ENCODE results near the gene HSPA1L. TPM values are rescaled to one million over a fixed set of nuclear protein-coding genes. Genes with fewer than 3 reads are reported as not detected.
A peak's percentile ranks its signal among the peaks of the same experiment; 100 is the strongest.

The HSPA1L gene
- total RNA-seq, 1 donor from 2014 or later, result 0.49 TPM

DNA sequence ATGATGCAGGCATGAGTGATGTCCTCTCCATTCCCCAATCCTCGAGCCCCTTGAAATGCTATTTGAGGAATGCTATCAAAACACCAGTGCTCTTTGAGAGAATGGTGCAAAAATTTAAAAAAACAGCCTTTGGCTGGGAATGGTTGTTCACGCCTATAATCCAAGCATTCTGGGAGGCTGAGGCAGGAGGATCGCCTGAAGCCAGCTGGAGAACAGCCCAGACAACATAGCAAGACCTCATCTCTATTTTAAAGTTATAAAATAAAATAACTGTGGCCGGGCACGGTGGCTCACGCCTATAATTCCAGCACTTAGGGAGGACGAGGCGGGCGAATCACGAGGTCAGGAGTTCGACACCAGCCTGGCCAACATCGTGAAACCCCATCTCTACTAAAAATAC is 15.3 kb downstream of the HSPA1L start:
- Mint-ChIP-seq H3K27me3 (ENCODE audit: insufficient read depth, low read depth) (no peaks in the 10 kb centered on the region), H3K4me3 (no peak overlapping the region), H3K36me3 (peaks cover 11% of the 10 kb centered on the region), H3K9me3 (no peaks in the 10 kb centered on the region), H3K27ac (no peak overlapping the region), H3K4me1 (peaks cover 4% of the 10 kb centered on the region)
- H3K79me2 ChIP-seq (ENCODE audit: low read depth), result peaks cover 60% of the 10 kb centered on the region
- TF ChIP-seq EZH2phosphoT487 (IDR thresholded peaks at IDR 0.05) (no peak), EZH2 (IDR thresholded peaks at IDR 0.05) (no peak), CTCF (IDR thresholded peaks at IDR 0.05) (no peak)
- H3K36me3 ChIP-seq, result no peaks in the 10 kb centered on the region
- H3K4me3 ChIP-seq, result no peak overlapping the region
- DNase-seq (ENCODE audit: low spot score), result no peak
- peaks cover 36% of the 10 kb centered on the region for H3F3A ChIP-seq (ENCODE audit: low read depth)
- no peak overlapping the region for H3K9ac ChIP-seq
- H2AFZ ChIP-seq (replicated peaks), result no peak overlapping the region
- no peak overlapping the region for H3K4me2 ChIP-seq
- no peaks in the 10 kb centered on the region for H3K9me3 ChIP-seq (ENCODE audit: low read depth)
- no peak overlapping the region for H3K27ac ChIP-seq
- H3K27me3 ChIP-seq, result no peaks in the 10 kb centered on the region
- H3K4me1 ChIP-seq, result no peaks in the 10 kb centered on the region
- no peaks in the 10 kb centered on the region for H4K20me1 ChIP-seq (ENCODE audit: low read depth)

DNA sequence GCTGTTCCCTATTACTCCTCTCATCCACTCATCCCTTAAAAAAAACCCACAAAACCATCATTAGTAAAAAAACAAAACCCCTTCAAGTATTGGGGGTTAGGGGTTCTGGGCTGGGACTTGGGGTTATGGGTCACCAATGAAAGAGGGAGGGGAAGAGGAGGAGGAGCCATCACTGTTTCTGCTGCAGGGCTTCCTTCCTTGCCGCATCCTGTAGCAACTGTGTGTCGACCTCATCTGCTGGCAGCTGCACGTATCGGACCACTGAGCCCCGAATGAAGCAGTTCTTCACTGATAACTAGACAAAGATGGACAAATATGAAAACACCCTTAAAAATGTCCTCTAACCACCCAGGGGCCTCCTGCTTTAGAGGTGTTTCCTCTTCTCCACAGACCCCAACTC is 17.5 kb downstream of the HSPA1L start:
- no peaks in the 10 kb centered on the region for H3K9me3 ChIP-seq (ENCODE audit: low read depth)
- no peak overlapping the region for H3K27ac ChIP-seq
- DNase-seq (ENCODE audit: low spot score), result no peak
- H3K4me1 ChIP-seq, result peaks cover 7% of the 10 kb centered on the region
- H3F3A ChIP-seq (ENCODE audit: low read depth), result peaks cover 36% of the 10 kb centered on the region
- H3K9ac ChIP-seq, result no peak overlapping the region
- peaks cover 14% of the 10 kb centered on the region for H3K4me1 Mint-ChIP-seq
- H3K9me3 Mint-ChIP-seq, result no peaks in the 10 kb centered on the region
- no peak overlapping the region for H3K4me2 ChIP-seq
- H3K36me3 ChIP-seq, result no peaks in the 10 kb centered on the region
- no peak for TF ChIP-seq EZH2phosphoT487 (IDR thresholded peaks at IDR 0.05)
- TF ChIP-seq EZH2 (IDR thresholded peaks at IDR 0.05), result no peak
- TF ChIP-seq CTCF (IDR thresholded peaks at IDR 0.05), result no peak
- H3K79me2 ChIP-seq (ENCODE audit: low read depth), result peaks cover 53% of the 10 kb centered on the region
- H3K4me3 Mint-ChIP-seq, result peak overlapping the region; percentile 31
- H2AFZ ChIP-seq (replicated peaks), result no peak overlapping the region
- H3K27ac Mint-ChIP-seq, result no peak overlapping the region
- H3K27me3 Mint-ChIP-seq (ENCODE audit: insufficient read depth, low read depth), result no peaks in the 10 kb centered on the region
- H3K36me3 Mint-ChIP-seq, result peaks cover 9% of the 10 kb centered on the region
- no peaks in the 10 kb centered on the region for H4K20me1 ChIP-seq (ENCODE audit: low read depth)
- no peaks in the 10 kb centered on the region for H3K27me3 ChIP-seq
- no peak overlapping the region for H3K4me3 ChIP-seq

DNA sequence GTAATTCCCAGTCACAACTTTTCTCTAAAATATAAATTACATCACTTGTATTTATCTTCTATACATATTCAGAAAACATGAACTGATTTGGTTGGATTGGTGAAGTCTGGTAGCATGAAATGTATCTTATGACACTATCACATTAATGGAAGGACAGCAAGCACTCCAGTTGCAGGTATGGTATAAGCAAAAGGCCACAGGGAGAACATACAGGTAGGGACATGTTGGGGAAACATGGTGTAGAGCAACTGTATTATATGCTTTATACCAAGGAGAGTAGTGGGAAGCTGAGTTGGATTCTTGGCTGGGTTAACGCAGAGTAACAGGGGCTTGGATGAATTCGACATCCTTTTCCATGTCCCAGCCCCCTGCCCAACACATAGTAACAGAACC is 18.1 kb downstream of the HSPA1L start:
- peaks cover 7% of the 10 kb centered on the region for H3K4me1 ChIP-seq
- Mint-ChIP-seq H3K27me3 (ENCODE audit: insufficient read depth, low read depth) (no peaks in the 10 kb centered on the region), H3K27ac (no peak overlapping the region), H3K4me1 (peaks cover 14% of the 10 kb centered on the region), H3K4me3 (peak overlapping the region; percentile 81), H3K36me3 (peaks cover 9% of the 10 kb centered on the region), H3K9me3 (no peaks in the 10 kb centered on the region)
- H3K36me3 ChIP-seq, result no peaks in the 10 kb centered on the region
- no peak overlapping the region for H3K9ac ChIP-seq
- peaks cover 36% of the 10 kb centered on the region for H3F3A ChIP-seq (ENCODE audit: low read depth)
- no peak for DNase-seq (ENCODE audit: low spot score)
- H3K4me3 ChIP-seq, result no peak overlapping the region
- H3K4me2 ChIP-seq, result no peak overlapping the region
- H3K79me2 ChIP-seq (ENCODE audit: low read depth), result peaks cover 47% of the 10 kb centered on the region
- no peaks in the 10 kb centered on the region for H4K20me1 ChIP-seq (ENCODE audit: low read depth)
- no peaks in the 10 kb centered on the region for H3K9me3 ChIP-seq (ENCODE audit: low read depth)
- H3K27me3 ChIP-seq, result no peaks in the 10 kb centered on the region
- H2AFZ ChIP-seq (replicated peaks), result no peak overlapping the region
- no peak overlapping the region for H3K27ac ChIP-seq
- TF ChIP-seq CTCF (IDR thresholded peaks at IDR 0.05) (no peak), EZH2phosphoT487 (IDR thresholded peaks at IDR 0.05) (no peak)
